HTERT RPE-1 (cell line): ENCODE data around the gene S100A4.

ENCODE experiments used
- in situ Hi-C: fragments of 300-500 bp; cut with MboI; formaldehyde crosslinking; loops from 4 replicates; pipeline ENCODE4 v1.14.3; 2020; ENCODE audit warnings: low sequenced_read_pairs

S100A4 gene

DNA sequence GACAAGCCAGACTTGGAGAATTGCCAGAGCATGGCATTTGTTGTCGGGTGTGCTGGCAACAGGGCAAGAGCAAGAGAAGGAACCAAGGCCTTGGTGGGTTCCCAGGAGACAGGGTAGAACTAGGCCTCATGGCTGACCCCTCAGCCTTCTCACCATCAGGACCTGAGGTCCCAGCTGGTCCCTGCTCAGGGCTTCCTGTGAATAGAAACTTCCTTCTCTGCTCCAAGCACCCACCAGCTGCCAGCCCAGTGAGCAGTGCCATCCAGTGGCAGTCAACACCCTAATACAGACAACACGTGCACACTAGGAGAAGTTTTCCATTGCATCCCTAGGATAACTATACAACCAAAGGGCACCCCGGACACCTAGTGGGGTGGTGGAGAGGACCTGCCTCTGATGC, 32.6 kb downstream of the S100A4 start:
- in situ Hi-C loops = no loop called here

DNA sequence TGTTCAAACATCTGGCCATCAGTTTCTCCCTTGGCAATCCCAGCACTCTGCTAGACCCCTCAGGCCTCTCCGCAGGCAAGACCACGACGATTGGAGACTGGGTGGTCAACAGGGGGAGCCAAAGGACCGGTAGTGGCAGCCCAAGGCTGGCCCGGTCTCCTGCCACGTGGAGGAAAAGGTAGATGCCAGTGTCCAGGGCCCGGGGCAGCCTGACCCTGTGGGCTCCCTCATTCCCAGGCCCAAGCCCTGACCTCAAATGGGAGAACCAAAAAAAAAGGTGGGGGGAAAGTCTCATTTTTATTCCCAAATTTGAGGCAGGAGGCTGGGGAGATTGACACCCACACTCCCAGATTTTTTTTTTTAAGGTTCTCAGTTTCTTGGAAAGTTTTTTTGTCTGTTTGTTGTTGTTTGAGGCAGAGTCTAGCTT, 34.6 kb downstream of the S100A4 start:
- in situ Hi-C loops = no loop called here

DNA sequence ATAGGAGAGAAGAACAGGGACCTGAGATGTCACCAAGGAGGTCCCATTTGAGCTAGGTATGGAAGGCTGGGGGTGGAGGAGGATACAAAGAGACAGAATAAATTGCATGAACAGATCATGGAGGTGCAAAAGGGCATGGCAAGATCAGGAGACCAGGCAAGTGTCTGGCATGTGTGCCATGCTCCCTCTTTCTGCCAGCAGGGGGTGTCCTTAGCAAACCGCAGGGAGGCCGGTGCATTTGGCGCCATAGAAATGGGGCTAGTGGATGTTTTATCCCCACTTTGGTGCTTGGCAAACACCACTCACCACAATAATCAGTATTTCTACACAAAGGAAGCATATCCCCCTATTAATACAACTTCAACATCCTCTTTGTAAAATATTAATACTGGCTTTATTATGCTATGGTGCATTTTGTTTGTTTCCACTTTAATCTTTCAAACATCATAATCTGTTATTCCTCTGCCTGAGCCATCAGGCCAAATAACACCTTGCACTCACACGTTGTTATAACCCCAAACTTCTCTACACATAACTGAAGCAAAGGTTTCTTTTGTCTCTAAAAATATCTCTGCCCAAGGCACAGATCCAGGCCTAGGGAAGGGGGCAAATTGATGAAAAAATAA, 35.8 kb downstream of the S100A4 start:
- in situ Hi-C loops = no loop called here

DNA sequence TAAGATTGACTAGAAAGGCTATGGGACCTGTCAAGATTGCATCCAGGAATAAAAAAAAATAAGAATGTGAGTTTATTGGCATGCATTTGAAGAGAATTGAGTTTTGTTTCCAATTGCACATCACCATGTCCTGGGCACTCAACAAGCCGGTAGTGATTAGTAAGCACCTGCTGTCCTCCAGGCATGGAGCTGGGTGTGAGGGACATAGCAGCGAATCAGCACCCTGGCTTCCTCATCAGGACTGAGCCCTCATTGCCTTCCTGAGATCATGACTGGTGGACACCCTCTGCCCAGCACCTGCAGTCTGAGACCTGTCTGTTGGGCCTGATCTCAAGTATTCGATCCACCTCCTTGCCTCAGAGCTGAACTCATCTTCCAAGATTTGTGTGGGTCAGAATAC, 36.6 kb downstream of the S100A4 start:
- in situ Hi-C loops = no loop called here

DNA sequence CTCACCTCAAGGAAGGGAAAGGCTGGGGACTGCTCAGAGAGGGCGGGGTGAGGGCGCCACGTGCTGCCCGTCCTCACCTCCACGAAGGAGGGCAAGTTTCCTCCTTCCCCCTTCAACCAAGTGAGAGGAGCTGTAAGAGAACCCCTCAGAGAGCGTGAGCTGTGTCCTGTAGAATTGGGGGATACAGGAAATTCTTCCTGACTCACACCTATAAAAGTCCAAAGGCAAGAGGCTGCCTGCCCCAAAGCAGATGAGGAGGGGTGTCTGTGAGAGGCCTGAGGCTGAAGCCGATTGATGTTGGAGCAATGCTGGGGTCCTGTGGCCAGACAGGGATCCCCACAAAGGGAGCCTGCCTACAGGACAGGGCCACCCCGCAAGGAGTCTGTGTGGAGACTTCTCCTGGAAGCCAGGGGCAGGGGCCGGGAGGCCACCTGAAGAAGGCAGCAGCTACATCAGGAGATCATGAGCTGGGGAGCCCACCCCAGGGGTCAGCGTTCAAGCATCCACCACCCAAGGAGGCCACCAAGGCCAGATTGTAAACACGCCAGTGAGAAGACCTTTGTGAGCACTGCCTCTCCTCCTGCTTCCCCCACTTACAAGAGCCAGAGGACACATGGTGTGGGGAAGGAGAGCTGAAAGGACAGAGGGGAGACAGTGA, 37.6 kb downstream of the S100A4 start:
- in situ Hi-C loops = no loop called here

DNA sequence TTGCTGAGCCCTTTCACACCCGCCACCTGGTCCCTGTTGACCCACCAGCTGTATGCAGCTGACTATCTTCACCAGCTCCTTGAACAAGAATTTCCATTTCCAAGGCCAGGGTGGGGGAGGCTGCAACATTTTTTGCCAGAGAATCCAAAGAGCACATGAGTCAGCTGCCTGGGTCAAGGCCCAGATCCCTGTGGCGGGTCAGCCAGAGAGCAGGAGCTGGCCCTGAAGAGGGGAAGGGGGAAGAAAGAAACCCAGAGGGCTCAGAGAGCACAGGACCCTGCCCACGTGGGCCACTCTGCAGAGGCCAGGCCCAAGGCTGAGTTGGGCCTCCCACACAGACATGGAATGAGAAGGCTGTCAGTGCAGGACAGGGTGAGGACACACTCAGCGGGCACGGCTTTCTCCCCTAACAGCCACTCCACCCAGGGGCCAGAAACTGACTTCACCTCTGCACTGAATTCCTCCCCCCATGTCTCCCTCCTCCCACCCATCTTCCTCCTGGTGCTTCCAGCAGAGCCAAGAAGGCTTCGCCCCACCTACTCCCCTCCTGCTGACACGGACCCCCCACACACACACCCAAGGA, 38.7 kb downstream of the S100A4 start:
- in situ Hi-C loops = no loop called here

DNA sequence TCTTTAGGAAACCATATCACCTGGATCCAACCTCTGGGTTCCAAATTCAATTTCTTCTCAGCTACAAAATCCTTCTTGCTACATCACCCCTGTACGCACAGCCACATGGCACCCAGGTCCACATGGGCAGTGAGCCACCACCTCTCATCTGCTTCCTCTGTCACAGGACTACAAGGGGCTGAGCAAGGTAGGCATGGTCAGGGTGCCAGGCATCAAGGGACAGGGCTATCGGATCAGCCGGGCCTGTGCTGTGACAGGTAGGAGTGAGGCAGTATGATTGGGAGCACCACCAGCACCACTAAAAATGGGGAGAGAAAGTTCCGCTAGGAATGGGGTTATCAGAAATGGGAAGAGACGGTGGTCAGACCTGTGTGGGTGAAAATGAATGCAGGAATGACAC, 39.2 kb downstream of the S100A4 start:
- in situ Hi-C loops = no loop called here

DNA sequence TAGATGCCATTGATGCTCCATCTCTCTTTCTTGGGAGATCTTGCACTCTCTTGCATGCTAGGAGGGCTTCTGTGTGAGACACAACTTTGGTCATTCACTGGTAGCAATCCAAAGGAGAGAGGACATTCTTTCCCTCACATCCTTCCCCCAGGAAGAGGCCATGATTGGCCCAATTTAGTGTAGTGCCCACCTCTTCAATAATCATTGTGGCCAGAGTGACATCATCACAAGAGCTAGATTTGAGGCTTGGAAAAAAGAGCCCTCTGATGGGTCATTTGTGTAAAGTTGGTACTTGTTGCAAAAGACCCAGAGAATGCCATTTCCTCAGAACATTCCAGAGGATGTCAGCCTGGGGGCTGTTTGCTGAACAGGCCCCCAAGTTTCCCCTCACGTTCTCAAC, 40.0 kb downstream of the S100A4 start:
- in situ Hi-C loops = no loop called here

DNA sequence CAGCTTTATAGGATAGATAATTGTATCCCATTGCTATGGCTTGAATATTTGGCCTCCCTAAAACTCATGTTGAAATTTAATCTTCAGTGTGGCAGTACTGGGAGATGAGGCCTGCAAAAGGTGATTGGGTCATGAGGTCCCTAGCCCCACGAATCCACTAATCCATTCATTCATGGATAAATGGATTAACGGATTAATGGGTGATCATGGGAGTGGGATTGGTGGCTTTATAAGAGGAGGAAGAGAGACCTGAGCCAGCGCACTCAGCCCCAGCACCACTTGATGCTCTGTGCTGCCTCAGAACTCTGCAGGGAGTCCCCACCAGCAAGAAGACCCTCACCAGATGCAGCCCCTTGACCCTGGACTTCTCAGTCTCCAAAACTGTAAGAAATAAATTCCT, 41.8 kb downstream of the S100A4 start:
- in situ Hi-C loops = no loop called here

DNA sequence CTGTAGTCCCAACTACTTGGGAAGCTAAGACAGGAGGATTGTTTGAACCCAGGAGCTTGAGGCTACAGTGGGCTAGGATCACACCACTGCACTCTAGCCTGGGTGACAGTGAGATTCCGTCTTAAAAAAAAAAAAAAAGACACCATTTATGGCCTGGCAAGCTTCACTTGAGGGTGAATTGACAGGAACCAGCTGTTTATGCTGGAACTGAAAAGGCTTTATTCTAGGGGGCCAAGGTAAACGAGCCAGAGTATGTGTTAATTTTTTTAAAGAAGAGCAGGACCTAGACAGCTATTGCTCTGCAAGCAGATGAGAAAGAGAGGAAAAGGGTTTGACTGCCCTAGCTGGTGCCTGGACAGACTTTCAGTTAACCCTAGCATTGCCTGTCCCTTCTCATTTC, 46.9 kb downstream of the S100A4 start:
- in situ Hi-C loops = no loop called here

DNA sequence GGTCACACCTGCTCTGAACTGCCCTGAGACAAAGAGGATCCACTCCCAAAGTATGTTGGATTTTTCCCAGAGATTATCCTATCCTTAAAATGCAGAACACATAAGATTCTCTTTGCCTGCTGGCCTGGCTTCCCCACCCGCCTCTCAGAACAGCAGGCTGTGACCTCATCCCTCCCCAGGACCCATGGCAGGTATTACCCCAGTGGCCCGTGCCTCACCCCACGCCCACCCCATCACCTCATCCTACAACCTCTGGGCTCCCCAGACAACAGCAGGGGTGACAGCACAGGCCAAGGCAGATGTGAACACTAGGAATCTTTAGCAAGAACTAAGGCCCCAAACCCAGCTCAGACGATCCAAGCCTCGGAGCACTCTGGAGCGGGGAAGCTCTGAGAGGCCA, 50.1 kb downstream of the S100A4 start:
- in situ Hi-C loops = no loop called here

DNA sequence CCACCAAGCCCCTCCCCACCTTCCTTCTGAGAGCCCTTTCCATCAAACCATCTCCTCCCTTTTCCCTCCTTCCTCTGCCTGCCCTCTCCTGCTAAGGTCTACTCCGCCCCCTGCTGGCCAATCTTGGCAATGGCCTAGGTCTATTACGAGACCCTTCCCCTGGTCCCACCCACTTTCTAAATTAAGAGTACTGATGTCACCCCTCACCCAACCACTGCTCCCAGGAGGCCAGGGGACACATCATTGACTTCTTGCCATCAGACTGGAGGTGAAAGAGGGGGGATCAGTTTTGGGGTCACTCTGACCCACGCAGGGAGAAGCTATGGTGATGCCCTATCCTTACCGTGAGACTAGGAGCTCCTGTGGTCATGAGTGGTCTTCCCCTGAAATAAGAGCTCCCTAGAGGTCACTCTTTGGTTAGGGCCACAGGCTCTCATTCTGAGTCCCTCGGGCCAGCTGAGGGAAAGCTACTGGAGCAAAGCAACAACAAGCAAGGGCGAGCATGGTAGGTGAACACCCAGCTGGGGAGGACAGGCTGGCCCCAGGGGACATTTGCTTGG, 50.5 kb downstream of the S100A4 start:
- in situ Hi-C loops = no loop called here
